Karpas-422 (cell line): ENCODE data around the gene BACE1. TPM values are rescaled to one million over a fixed set of nuclear protein-coding genes. Genes with fewer than 3 reads are reported as not detected.
A peak's percentile ranks its signal among the peaks of the same experiment; 100 is the strongest.
"Not testable (repeated sequence)": the region's sequence is repeated elsewhere in the genome, so short reads cannot be mapped to it uniquely, and the experiment has no call there.

Source experiments
- DNase-seq: peaks from one replicate; pipeline ENCODE4 v3.0.0-alpha.2; 2015
- H2AFZ ChIP-seq: fragments of 200-600 bp; sonication (generic); 2 replicates; pipeline ENCODE4 v1.6.1; 2014; ENCODE audit warnings: antibody characterized with exemption, low read length, mixed read lengths
- H3K27ac ChIP-seq: fragments of 200-600 bp; sonication (generic); 2 replicates; pipeline ENCODE4 v1.5.1; 2014; ENCODE audit warnings: mild to moderate bottlenecking, low read length, moderate library complexity
- H3K27me3 ChIP-seq: fragments of 200-600 bp; sonication (generic); 2 replicates; pipeline ENCODE4 v1.6.1; 2014; ENCODE audit warnings: low read length, mixed read lengths
- H3K36me3 ChIP-seq: fragments of 200-600 bp; sonication (generic); 2 replicates; pipeline ENCODE4 v1.6.1; 2014; ENCODE audit warnings: low read length, mixed read lengths; ENCODE audit not compliant: insufficient read depth
- H3K4me1 ChIP-seq: fragments of 200-600 bp; sonication (generic); 2 replicates; pipeline ENCODE4 v1.6.1; 2014; ENCODE audit warnings: mild to moderate bottlenecking, low read length, mixed read lengths
- H3K4me2 ChIP-seq: fragments of 200-600 bp; sonication (generic); 2 replicates; pipeline ENCODE4 v1.6.1; 2014; ENCODE audit warnings: low read length, low read depth, mild to moderate bottlenecking; ENCODE audit not compliant: poor library complexity, severe bottlenecking
- H3K4me3 ChIP-seq: fragments of 200-600 bp; sonication (generic); 2 replicates; pipeline ENCODE4 v1.5.1; 2014; ENCODE audit warnings: mild to moderate bottlenecking, antibody characterized with exemption, low read length, mixed read lengths
- H3K79me2 ChIP-seq: fragments of 200-600 bp; sonication (generic); 2 replicates; pipeline ENCODE4 v1.6.1; 2014; ENCODE audit warnings: mild to moderate bottlenecking, low read length, mixed read lengths
- H3K9ac ChIP-seq: fragments of 200-600 bp; sonication (generic); 2 replicates; pipeline ENCODE4 v1.6.0; 2014; ENCODE audit warnings: low read length
- H3K9me2 ChIP-seq: fragments of 200-600 bp; sonication (generic), shearing (Covaris generic); replicated peaks from 2 replicates; pipeline ENCODE4 v1.6.0; 2014; ENCODE audit warnings: mild to moderate bottlenecking, low read length, moderate library complexity; ENCODE audit not compliant: insufficient read depth
- H3K9me3 ChIP-seq: fragments of 300-700, 200-600 bp; sonication (generic); 2 replicates; pipeline ENCODE4 v1.6.1; 2014; ENCODE audit warnings: low read length, mixed read lengths
- H4K20me1 ChIP-seq: fragments of 200-600 bp; sonication (generic); 2 replicates; pipeline ENCODE4 v1.6.1; 2014; ENCODE audit warnings: mild to moderate bottlenecking, antibody characterized with exemption, low read length, low read depth; ENCODE audit not compliant: insufficient read depth
- total RNA-seq: library from RNA; depleted of rRNA; stranded (reverse); fragments of >200 nt; shearing (Covaris generic); gene quantifications from 2 replicates; pipeline ENCODE4 v1.2.3, GENCODE V29; 2014; ENCODE audit warnings: low replicate concordance

Gene BACE1
- total RNA-seq, 1 experiment from 2014 or later = not detected

- peaks cover 8% of the 10 kb centered on the region for H3K4me1 ChIP-seq
- no peak overlapping the region for H3K4me3 ChIP-seq
- H3K4me2 ChIP-seq = no peak overlapping the region
- H3K9me2 ChIP-seq = no peaks in the 10 kb centered on the region
- no peak for DNase-seq
- no peaks in the 10 kb centered on the region for H3K36me3 ChIP-seq
- no peak overlapping the region for H3K27ac ChIP-seq
- no peaks in the 10 kb centered on the region for H4K20me1 ChIP-seq
- H2AFZ ChIP-seq = no peak overlapping the region
- H3K9me3 ChIP-seq = no peaks in the 10 kb centered on the region
- H3K9ac ChIP-seq = no peak overlapping the region
- peaks cover 9% of the 10 kb centered on the region for H3K79me2 ChIP-seq
- no peaks in the 10 kb centered on the region for H3K27me3 ChIP-seq
Observed at GRCh38 chr11:117333917-117334316, 17.9 kb upstream of the BACE1 start.

DNA sequence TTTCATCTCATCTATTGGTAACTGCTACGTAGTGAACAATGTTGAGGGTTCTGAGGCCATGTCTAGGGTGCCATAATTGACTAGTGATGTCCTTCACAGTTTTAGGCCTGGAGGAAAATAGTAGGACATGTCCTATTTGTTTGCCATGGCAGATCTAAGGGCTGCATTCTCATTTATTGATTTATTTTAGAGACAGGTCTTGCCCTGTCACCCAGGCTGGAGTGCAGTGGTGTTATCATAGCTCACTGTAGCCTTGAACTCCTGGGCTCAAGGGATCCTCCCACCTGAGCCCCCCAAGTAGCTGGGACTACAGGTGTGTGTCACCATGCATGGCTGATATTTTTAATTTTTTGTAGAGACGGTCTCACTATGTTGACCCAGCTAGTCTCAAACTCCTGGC, 16.8 kb upstream of the BACE1 start:
- Histone ChIP-seq H3K27ac (no peak overlapping the region), H2AFZ (no peak overlapping the region), H4K20me1 (no peaks in the 10 kb centered on the region), H3K9ac (no peak overlapping the region), H3K9me2 (no peaks in the 10 kb centered on the region), H3K79me2 (peaks cover 12% of the 10 kb centered on the region), H3K4me1 (peaks cover 12% of the 10 kb centered on the region), H3K9me3 (no peaks in the 10 kb centered on the region), H3K4me3 (no peak overlapping the region), H3K36me3 (no peaks in the 10 kb centered on the region), H3K4me2 (no peak overlapping the region), H3K27me3 (no peaks in the 10 kb centered on the region)
- DNase-seq = no peak

DNA sequence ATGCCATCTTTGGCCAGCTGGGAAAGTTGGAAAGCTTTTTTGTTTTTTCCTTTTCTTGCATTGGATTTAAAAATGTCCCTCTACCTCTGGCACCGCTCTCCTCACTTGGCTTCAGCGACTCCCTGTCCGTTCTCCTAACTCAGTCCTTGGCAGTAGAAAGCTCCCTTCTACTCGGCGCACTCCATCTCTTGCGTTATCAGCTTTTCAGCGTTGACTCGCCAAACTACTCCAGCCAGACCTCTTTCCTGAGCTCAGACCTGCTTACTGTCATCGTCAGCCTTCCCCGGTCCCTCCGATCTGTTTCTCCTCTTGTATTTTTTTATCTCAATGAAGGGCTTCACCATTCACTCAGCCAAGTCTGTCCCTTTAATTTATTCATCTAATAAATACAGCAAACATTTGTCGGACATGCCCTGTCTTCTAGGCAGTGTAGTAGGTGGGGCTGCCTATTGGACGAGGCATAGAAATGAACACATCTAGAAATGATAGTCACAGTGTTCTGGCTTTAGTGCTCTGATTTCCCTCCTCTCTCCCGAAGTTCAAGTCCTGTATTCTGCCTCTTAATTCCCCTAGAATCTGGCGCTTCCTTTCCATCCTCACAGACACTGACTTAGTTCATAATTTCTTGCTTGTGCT, 12.4 kb upstream of the BACE1 start:
- Histone ChIP-seq H3K4me2 (peak overlapping the region; percentile 72), H3K9ac (peak overlapping the region; percentile 79), H2AFZ (no peak overlapping the region), H3K4me3 (peak overlapping the region; percentile 81), H3K79me2 (peaks cover 12% of the 10 kb centered on the region), H3K27me3 (no peaks in the 10 kb centered on the region), H3K4me1 (peaks cover 12% of the 10 kb centered on the region), H4K20me1 (no peaks in the 10 kb centered on the region), H3K9me3 (no peaks in the 10 kb centered on the region), H3K27ac (peak overlapping the region; percentile 55), H3K9me2 (no peaks in the 10 kb centered on the region), H3K36me3 (no peaks in the 10 kb centered on the region)
- peak; percentile 42 for DNase-seq

- H3K27ac ChIP-seq = peak within 1 kb of the TSS; percentile 55
- H3K36me3 ChIP-seq = no peaks in the 10 kb centered on the region
- H3K9me3 ChIP-seq = no peaks in the 10 kb centered on the region
- peaks cover 12% of the 10 kb centered on the region for H3K79me2 ChIP-seq
- H3K9ac ChIP-seq = peak within 1 kb of the TSS; percentile 79
- H2AFZ ChIP-seq = no peak within 1 kb of the TSS; the same call in 1 of the 2 replicates
- peaks cover 12% of the 10 kb centered on the region for H3K4me1 ChIP-seq
- H3K9me2 ChIP-seq = no peaks in the 10 kb centered on the region
- H3K4me3 ChIP-seq = peak within 1 kb of the TSS; percentile 81
- no peaks in the 10 kb centered on the region for H3K27me3 ChIP-seq
- peak within 1 kb of the TSS; percentile 72 for H3K4me2 ChIP-seq
- no peaks in the 10 kb centered on the region for H4K20me1 ChIP-seq
- peak; percentile 95 for DNase-seq
Observed at GRCh38 chr11:117327567-117328374, 11.7 kb upstream of the BACE1 start, which contains the start of gene CEP164. Gene CEP164, plus strand, starts transcription at chr11:117327854. Its CDS starts 10,733 bp downstream, at chr11:117338587.

GRCh38 chr11:117327255-117327566, 11.2 kb upstream of the BACE1 start:
- not testable (repeated sequence) for H3K9ac ChIP-seq, H4K20me1 ChIP-seq, DNase-seq, H3K27ac ChIP-seq, H3K36me3 ChIP-seq, H3K27me3 ChIP-seq, H3K9me3 ChIP-seq, H2AFZ ChIP-seq, H3K9me2 ChIP-seq
- Histone ChIP-seq H3K4me1 (peaks cover 12% of the 10 kb centered on the region), H3K4me3 (peak overlapping the region; percentile 81), H3K79me2 (peaks cover 12% of the 10 kb centered on the region), H3K4me2 (peak overlapping the region; percentile 72)

- Histone ChIP-seq H4K20me1 (no peaks in the 10 kb centered on the region), H3K9ac (no peak overlapping the region), H3K4me3 (no peak overlapping the region), H3K27me3 (no peaks in the 10 kb centered on the region), H3K9me3 (no peaks in the 10 kb centered on the region), H3K36me3 (no peaks in the 10 kb centered on the region), H3K9me2 (no peaks in the 10 kb centered on the region), H2AFZ (no peak overlapping the region), H3K4me1 (no peaks in the 10 kb centered on the region; the same call in 1 of the 2 replicates), H3K79me2 (no peaks in the 10 kb centered on the region), H3K27ac (no peak overlapping the region), H3K4me2 (no peak overlapping the region)
- DNase-seq = no peak
Observed at GRCh38 chr11:117319214-117319840, 3.3 kb upstream of the BACE1 start.

GRCh38 chr11:117318738-117319137, 2.7 kb upstream of the BACE1 start:
- H3K27ac ChIP-seq = no peak overlapping the region
- no peaks in the 10 kb centered on the region for H3K27me3 ChIP-seq
- no peak overlapping the region for H3K9ac ChIP-seq
- H4K20me1 ChIP-seq = no peaks in the 10 kb centered on the region
- H3K36me3 ChIP-seq = no peaks in the 10 kb centered on the region
- no peak for DNase-seq
- no peak overlapping the region for H3K4me2 ChIP-seq
- H3K9me2 ChIP-seq = no peaks in the 10 kb centered on the region
- H3K79me2 ChIP-seq = no peaks in the 10 kb centered on the region
- no peaks in the 10 kb centered on the region for H3K9me3 ChIP-seq
- H2AFZ ChIP-seq = no peak overlapping the region
- H3K4me3 ChIP-seq = no peak overlapping the region
- no peaks in the 10 kb centered on the region for H3K4me1 ChIP-seq
